Activated T-helper 1 cell treated with anti-CD3 and anti-CD28 coated beads, Interleukin-12 subunit alpha, Interleukin-12 subunit beta, Interleukin-2, Interleukin-4 antibody, amounts not matched to agents 30 ng/mL and 10 ng/mL and 1 ng/mL, durations not matched to agents 14 hours and 24 hours and 36 hours (primary cell): ENCODE measurements around the gene DCP1A. TPM values are rescaled to one million over a fixed set of nuclear protein-coding genes. Genes with fewer than 3 reads are reported as not detected.
A peak's percentile ranks its signal among the peaks of the same experiment; 100 is the strongest.
"Not testable (repeated sequence)": the region's sequence is repeated elsewhere in the genome, so short reads cannot be mapped to it uniquely, and the experiment has no call there.

ENCODE experiments used
- DNase-seq: peaks from one replicate; pipeline ENCODE4 v3.0.0; 2021; ENCODE audit warnings: low spot score
- H3K27ac Mint-ChIP-seq: one replicate; pipeline ENCODE4 v1.8.0; 2021; ENCODE audit warnings: mild to moderate bottlenecking, mixed read lengths
- H3K27me3 Mint-ChIP-seq: one replicate; pipeline ENCODE4 v1.8.0; 2022; ENCODE audit warnings: mild to moderate bottlenecking, moderate library complexity, mixed read lengths; ENCODE audit not compliant: insufficient read depth
- H3K36me3 Mint-ChIP-seq: one replicate; pipeline ENCODE4 v1.8.0; 2021; ENCODE audit warnings: low read depth, mixed read lengths
- H3K4me1 Mint-ChIP-seq: one replicate; pipeline ENCODE4 v1.8.0; 2021; ENCODE audit warnings: low read depth, mixed read lengths
- H3K4me3 Mint-ChIP-seq: one replicate; pipeline ENCODE4 v1.8.0; 2021; ENCODE audit warnings: mild to moderate bottlenecking, moderate library complexity, mixed read lengths
- H3K9me3 Mint-ChIP-seq: one replicate; pipeline ENCODE4 v1.8.0; 2021; ENCODE audit warnings: mixed read lengths
- intact Hi-C: fragments of 100-400 bp; cut with micrococcal nuclease; formaldehyde crosslinking; loops from one replicate; pipeline ENCODE4 v1.15.1; 2024
- total RNA-seq: library from RNA; stranded (reverse); gene quantifications from 2 replicates; pipeline ENCODE4 v1.2.3, GENCODE V29; 2022

DCP1A gene
- total RNA-seq, 1 donor from 2014 or later, result 48.6 TPM

DNA sequence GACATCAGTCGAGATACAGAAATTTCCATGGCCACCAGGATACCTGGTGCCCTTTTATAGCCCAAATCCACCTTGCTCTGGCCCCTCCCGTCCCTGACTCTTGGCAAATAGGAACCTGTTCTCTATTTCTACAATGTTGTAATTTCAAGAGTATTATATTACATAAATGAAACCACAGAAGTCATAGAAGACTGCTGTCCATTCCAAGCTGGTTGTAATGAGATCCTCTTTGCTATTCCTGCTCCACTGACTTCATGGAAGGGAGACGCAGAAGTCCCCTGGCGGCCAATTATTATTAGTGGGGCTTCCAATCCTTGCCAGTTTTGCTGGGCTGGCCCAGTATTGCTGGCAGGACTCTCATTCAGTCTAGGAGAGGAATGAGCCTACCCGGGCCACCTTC lies 26.6 kb downstream of the DCP1A start:
- Mint-ChIP-seq H3K9me3 (no peaks in the 10 kb centered on the region), H3K4me1 (peaks cover 13% of the 10 kb centered on the region), H3K27me3 (no peaks in the 10 kb centered on the region), H3K4me3 (no peak overlapping the region), H3K27ac (no peak overlapping the region), H3K36me3 (peaks cover 19% of the 10 kb centered on the region)
- intact Hi-C loops, result no loop called here
- DNase-seq, result no peak

DNA sequence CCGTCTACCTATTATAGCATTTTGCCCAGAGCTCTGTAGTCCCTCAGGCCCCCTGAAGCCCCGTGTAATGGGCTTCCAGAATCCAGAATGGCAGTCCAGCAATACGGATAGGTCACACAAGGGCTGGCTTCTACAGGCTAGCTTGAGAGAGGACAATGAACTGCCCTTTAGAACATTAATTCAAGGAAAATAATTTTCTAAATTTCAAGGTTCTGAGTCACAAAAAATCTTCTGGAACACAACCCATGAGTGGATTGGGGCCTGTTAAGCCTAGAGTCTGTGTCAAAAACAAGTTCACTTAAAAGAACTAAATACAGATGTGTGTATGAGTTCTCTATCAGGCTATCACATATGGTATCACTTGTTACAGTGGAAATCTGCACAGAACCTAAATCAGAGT lies 28.8 kb downstream of the DCP1A start:
- intact Hi-C loops, result no loop called here
- no peaks in the 10 kb centered on the region for H3K9me3 Mint-ChIP-seq
- peaks cover 5% of the 10 kb centered on the region for H3K4me1 Mint-ChIP-seq
- DNase-seq, result no peak
- H3K27me3 Mint-ChIP-seq, result no peaks in the 10 kb centered on the region
- no peak overlapping the region for H3K27ac Mint-ChIP-seq
- peaks cover 19% of the 10 kb centered on the region for H3K36me3 Mint-ChIP-seq
- H3K4me3 Mint-ChIP-seq, result no peak overlapping the region

DNA sequence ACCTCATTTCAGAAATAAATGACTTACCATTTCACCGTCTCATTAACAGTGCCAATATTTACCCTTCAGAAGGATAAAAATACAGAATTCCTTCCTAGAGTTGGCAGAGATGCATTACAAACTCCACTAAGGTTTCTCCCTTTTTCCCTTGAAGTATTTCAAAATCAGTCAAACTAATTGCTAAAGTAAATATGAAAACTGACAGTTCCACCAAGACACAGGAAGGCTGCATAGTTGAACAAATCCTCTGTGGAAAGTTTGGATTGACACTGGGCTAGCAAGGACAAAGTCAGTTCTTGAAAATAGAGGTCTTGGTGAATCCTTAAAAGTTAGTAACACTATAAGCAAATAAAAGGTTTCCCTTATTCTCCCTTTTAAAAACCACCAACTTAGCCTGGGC lies 34.5 kb downstream of the DCP1A start:
- Mint-ChIP-seq H3K27me3 (no peaks in the 10 kb centered on the region), H3K27ac (no peak overlapping the region), H3K36me3 (peaks cover 33% of the 10 kb centered on the region), H3K4me1 (no peaks in the 10 kb centered on the region), H3K4me3 (no peak overlapping the region), H3K9me3 (no peaks in the 10 kb centered on the region)
- intact Hi-C loops, result no loop called here
- no peak for DNase-seq

GRCh38 chr3:53311882-53312281 lies 35.5 kb downstream of the DCP1A start:
- H3K4me1 Mint-ChIP-seq, result no peaks in the 10 kb centered on the region
- intact Hi-C loops, result no loop called here
- H3K27ac Mint-ChIP-seq, result no peak overlapping the region
- DNase-seq, result no peak
- no peaks in the 10 kb centered on the region for H3K9me3 Mint-ChIP-seq
- H3K36me3 Mint-ChIP-seq, result peaks cover 35% of the 10 kb centered on the region
- H3K27me3 Mint-ChIP-seq, result no peaks in the 10 kb centered on the region
- no peak overlapping the region for H3K4me3 Mint-ChIP-seq

- Mint-ChIP-seq H3K36me3 (peaks cover 24% of the 10 kb centered on the region), H3K4me3 (no peak overlapping the region), H3K4me1 (peaks cover 7% of the 10 kb centered on the region), H3K9me3 (no peaks in the 10 kb centered on the region), H3K27ac (no peak overlapping the region), H3K27me3 (no peaks in the 10 kb centered on the region)
- no peak for DNase-seq
- intact Hi-C loops, result no loop called here
Measured at GRCh38 chr3:53303957-53304356, 43.4 kb downstream of the DCP1A start.

DNA sequence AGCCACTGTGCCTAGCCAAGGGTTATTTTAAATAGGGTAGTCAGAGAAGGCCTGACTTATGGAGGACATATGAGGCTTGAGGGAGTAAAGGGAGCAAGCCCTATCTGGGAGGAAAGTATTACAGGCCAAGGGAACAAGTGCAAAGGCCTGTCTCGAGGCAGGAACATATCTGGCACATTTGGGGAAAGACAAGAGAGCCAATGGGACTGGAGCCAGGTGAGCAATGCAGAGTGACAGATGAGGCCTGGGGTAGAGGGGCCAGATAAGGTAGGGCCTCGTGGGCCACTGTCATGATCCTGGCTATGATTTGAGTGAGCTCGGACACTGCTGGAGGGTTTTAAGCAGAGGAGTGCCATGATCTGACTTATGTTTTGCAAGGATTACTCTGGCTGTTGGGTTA lies 43.8 kb downstream of the DCP1A start:
- Mint-ChIP-seq H3K36me3 (peaks cover 22% of the 10 kb centered on the region), H3K4me3 (no peak overlapping the region), H3K27me3 (no peaks in the 10 kb centered on the region), H3K9me3 (no peaks in the 10 kb centered on the region), H3K4me1 (peaks cover 7% of the 10 kb centered on the region), H3K27ac (no peak overlapping the region)
- intact Hi-C loops, result no loop called here
- no peak for DNase-seq

DNA sequence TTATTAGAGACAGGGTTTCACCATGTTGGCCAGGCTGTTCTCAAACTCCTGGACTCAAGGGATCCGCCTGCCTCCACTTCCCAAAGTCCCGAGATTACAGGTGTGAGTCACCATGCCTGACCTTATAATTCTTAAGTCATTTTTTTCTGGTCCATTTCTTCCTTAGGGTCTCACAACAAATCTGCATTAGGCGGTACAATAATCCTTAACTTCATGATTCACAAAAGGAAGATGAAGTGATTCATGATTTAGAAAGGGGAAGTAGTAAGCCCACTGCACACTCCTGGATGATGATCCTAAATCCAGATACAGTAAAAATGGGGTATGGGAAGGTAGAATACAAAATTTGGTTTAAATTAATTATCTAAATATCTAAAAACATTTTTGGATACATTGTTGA lies 46.5 kb downstream of the DCP1A start:
- no peaks in the 10 kb centered on the region for H3K9me3 Mint-ChIP-seq
- H3K4me1 Mint-ChIP-seq, result peaks cover 7% of the 10 kb centered on the region
- DNase-seq, result no peak
- H3K27me3 Mint-ChIP-seq, result no peaks in the 10 kb centered on the region
- H3K27ac Mint-ChIP-seq, result no peak overlapping the region
- H3K4me3 Mint-ChIP-seq, result no peak overlapping the region
- peaks cover 20% of the 10 kb centered on the region for H3K36me3 Mint-ChIP-seq
- intact Hi-C loops, result no loop called here

DNA sequence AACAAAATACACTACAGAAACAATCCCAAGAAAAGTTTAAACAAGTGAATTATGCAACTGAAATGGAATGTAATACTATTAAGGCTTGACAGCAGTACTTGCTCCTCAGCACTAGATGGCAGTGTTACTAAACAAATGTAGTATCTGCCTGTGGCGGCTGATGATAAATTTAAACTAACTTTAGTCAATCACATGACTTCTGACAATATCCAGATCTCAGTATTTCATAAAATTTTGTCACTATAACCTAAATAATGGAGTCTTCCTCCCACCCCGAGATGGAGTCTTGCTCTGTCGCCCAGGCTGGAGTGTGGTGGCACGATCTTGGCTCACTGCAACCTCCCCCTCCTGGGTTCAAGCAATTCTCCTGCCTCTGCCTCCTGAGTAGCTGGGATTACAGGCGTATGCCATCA lies 47.7 kb downstream of the DCP1A start:
- not testable (repeated sequence) for DNase-seq, H3K9me3 Mint-ChIP-seq, H3K27ac Mint-ChIP-seq, H3K4me3 Mint-ChIP-seq, H3K27me3 Mint-ChIP-seq, H3K4me1 Mint-ChIP-seq
- peaks cover 20% of the 10 kb centered on the region for H3K36me3 Mint-ChIP-seq
- intact Hi-C loops, result loop anchor here (1.0 to 2.0 kb wide), 3 partner anchors 51 to 79 kb away; no protein-coding TSS in a partner anchor

DNA sequence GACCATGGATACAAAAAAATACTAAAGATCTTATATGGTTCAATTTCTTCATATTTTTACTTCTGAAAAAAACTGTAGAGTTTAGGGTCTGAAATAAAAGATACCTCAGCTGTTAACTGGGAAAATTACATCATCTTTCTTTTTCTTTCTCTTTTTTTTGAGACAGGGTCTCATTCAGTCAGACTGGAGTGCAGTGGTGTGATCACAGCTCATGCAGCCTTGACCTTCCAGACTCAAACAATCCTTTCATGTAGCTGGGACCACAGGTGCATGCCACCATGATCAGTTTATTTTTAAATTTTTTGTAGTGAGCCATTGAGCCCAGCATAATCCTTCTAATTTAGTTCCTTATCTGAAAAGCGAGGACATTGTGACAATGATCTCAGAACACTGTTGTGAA lies 51.9 kb downstream of the DCP1A start:
- no peak for DNase-seq
- Mint-ChIP-seq H3K36me3 (peaks cover 15% of the 10 kb centered on the region), H3K27ac (no peak overlapping the region), H3K27me3 (no peaks in the 10 kb centered on the region), H3K9me3 (no peaks in the 10 kb centered on the region), H3K4me1 (peaks cover 7% of the 10 kb centered on the region), H3K4me3 (no peak overlapping the region)
- intact Hi-C loops, result no loop called here

- no peak for DNase-seq
- Mint-ChIP-seq H3K36me3 (peaks cover 19% of the 10 kb centered on the region), H3K27ac (no peak overlapping the region), H3K4me3 (no peak overlapping the region), H3K9me3 (no peaks in the 10 kb centered on the region), H3K4me1 (no peaks in the 10 kb centered on the region), H3K27me3 (no peaks in the 10 kb centered on the region)
- intact Hi-C loops, result no loop called here
Measured at GRCh38 chr3:53293867-53294266, 53.5 kb downstream of the DCP1A start.

DNA sequence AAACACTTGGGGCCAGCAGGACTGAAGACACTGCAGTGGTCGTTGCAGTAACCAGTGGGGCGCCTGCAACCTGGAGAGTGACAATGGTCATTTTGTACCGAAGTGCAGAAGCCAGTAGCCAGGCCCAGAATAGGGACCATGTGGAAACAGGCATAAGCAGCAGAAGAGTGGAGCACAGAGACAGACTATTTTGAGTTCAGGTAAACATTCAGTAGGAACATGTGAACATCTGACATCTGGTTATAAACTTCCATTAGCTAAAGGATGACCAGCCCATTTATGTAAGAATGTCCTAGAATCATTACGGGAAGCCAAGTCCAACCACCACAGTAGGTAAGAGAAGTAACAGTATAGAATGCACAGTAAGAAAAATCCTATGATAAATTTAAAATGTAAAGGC lies 59.1 kb downstream of the DCP1A start:
- H3K9me3 Mint-ChIP-seq, result no peaks in the 10 kb centered on the region
- intact Hi-C loops, result no loop called here
- H3K36me3 Mint-ChIP-seq, result peaks cover 34% of the 10 kb centered on the region
- no peak overlapping the region for H3K4me3 Mint-ChIP-seq
- H3K4me1 Mint-ChIP-seq, result peaks cover 9% of the 10 kb centered on the region
- no peak overlapping the region for H3K27ac Mint-ChIP-seq
- H3K27me3 Mint-ChIP-seq, result no peaks in the 10 kb centered on the region
- DNase-seq, result no peak

DNA sequence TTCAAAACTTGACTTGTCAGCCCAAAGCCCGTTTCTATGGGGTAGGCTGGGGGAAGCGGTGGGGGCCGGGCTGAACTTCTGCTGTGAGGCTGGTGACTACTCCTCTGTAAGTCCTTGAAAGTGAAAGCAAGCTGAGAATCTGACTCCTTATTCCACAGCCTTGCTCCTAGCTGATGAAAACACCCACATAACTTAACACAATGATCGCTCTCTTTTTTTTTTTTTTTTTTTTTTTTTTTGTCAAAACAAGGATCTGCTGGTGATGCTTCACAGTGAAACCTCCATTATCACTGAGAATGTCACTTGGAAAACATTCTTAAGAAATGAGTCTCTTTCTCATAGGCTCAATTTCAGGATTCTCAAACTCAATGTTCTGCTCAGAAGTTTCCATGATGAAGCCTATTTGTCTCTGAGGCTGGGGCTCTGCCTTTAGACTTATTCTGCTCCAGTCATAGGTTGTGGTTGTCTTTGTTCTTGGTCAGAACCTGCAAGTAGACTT lies 60.2 kb downstream of the DCP1A start:
- intact Hi-C loops, result no loop called here
- Mint-ChIP-seq H3K4me3 (no peak overlapping the region), H3K9me3 (no peaks in the 10 kb centered on the region), H3K36me3 (peaks cover 30% of the 10 kb centered on the region), H3K27me3 (no peaks in the 10 kb centered on the region), H3K4me1 (peaks cover 9% of the 10 kb centered on the region), H3K27ac (peak overlapping the region; percentile 60)
- DNase-seq, result no peak

GRCh38 chr3:53286727-53287126 lies 60.6 kb downstream of the DCP1A start:
- intact Hi-C loops, result no loop called here
- Mint-ChIP-seq H3K27me3 (no peaks in the 10 kb centered on the region), H3K9me3 (no peaks in the 10 kb centered on the region), H3K4me3 (no peak overlapping the region), H3K4me1 (peaks cover 9% of the 10 kb centered on the region), H3K27ac (peak overlapping the region; percentile 60), H3K36me3 (peaks cover 28% of the 10 kb centered on the region)
- DNase-seq, result no peak

GRCh38 chr3:53282581-53282980 lies 64.8 kb downstream of the DCP1A start:
- intact Hi-C loops, result no loop called here
- Mint-ChIP-seq H3K4me3 (no peak overlapping the region), H3K36me3 (peaks cover 15% of the 10 kb centered on the region), H3K9me3 (no peaks in the 10 kb centered on the region), H3K4me1 (peaks cover 8% of the 10 kb centered on the region), H3K27ac (no peak overlapping the region), H3K27me3 (no peaks in the 10 kb centered on the region)
- DNase-seq, result no peak
